HG03045 (cell line): ENCODE results near the gene MLXIPL.
"Not testable (repeated sequence)": the region's sequence is repeated elsewhere in the genome, so short reads cannot be mapped to it uniquely, and the experiment has no call there.

Source experiments
- ATAC-seq: cut with Tn5 transposase; IDR thresholded peaks from one replicate; pipeline ENCODE4 v1.9.1; 2021; ENCODE audit warnings: mild to moderate bottlenecking, moderate library complexity; ENCODE audit not compliant: unreplicated experiment

MLXIPL gene

GRCh38 chr7:73556208-73557107, 67.9 kb downstream of the MLXIPL start:
- ATAC-seq, result no peak

- ATAC-seq, result no peak
Measured at GRCh38 chr7:73555411-73555982, 68.8 kb downstream of the MLXIPL start.

GRCh38 chr7:73550093-73550492, 74.2 kb downstream of the MLXIPL start:
- not testable (repeated sequence) for ATAC-seq

GRCh38 chr7:73549176-73549575, 75.1 kb downstream of the MLXIPL start:
- no peak for ATAC-seq

- ATAC-seq, result no peak
Measured at GRCh38 chr7:73547841-73548240, 76.5 kb downstream of the MLXIPL start.

GRCh38 chr7:73544678-73545077, 79.6 kb downstream of the MLXIPL start:
- ATAC-seq, result no peak
